GM18868 (cell line): ENCODE results near the gene ADA.
A peak's percentile ranks its signal among the peaks of the same experiment; 100 is the strongest.
"Not testable (repeated sequence)": the region's sequence is repeated elsewhere in the genome, so short reads cannot be mapped to it uniquely, and the experiment has no call there.

Experiments
- ATAC-seq: cut with Tn5 transposase; IDR thresholded peaks from one replicate; pipeline ENCODE4 v1.9.1; 2021; ENCODE audit warnings: mild to moderate bottlenecking, moderate library complexity; ENCODE audit not compliant: unreplicated experiment

ADA gene

GRCh38 chr20:44678990-44679611, 27.6 kb upstream of the ADA start:
- no peak for ATAC-seq

- no peak for ATAC-seq
These were observed 26.7 kb upstream of the ADA start for GRCh38 chr20:44678242-44678641.

GRCh38 chr20:44672318-44672902, 20.9 kb upstream of the ADA start:
- ATAC-seq = not testable (repeated sequence)

GRCh38 chr20:44671541-44671940, 20.0 kb upstream of the ADA start:
- ATAC-seq = not testable (repeated sequence)

- ATAC-seq = not testable (repeated sequence)
These were observed 19.4 kb upstream of the ADA start for GRCh38 chr20:44670851-44671250.

GRCh38 chr20:44666066-44666465, 14.6 kb upstream of the ADA start:
- no peak for ATAC-seq

- no peak for ATAC-seq
These were observed 12.6 kb upstream of the ADA start for GRCh38 chr20:44664131-44664530.

- no peak for ATAC-seq
These were observed 10.8 kb upstream of the ADA start for GRCh38 chr20:44662261-44662660.

GRCh38 chr20:44660581-44660980, 9.1 kb upstream of the ADA start:
- ATAC-seq = no peak

GRCh38 chr20:44659931-44660330, 8.4 kb upstream of the ADA start:
- ATAC-seq = no peak

- no peak for ATAC-seq
These were observed 7.3 kb upstream of the ADA start for GRCh38 chr20:44658810-44659209.

- no peak for ATAC-seq
These were observed 6.4 kb upstream of the ADA start for GRCh38 chr20:44657875-44658274.

- ATAC-seq = no peak
These were observed 4.9 kb upstream of the ADA start for GRCh38 chr20:44656448-44656847.

GRCh38 chr20:44654210-44654609, 2.7 kb upstream of the ADA start:
- not testable (repeated sequence) for ATAC-seq

GRCh38 chr20:44653546-44653945, 2.0 kb upstream of the ADA start:
- no peak for ATAC-seq

GRCh38 chr20:44651434-44651683, 140 bp downstream of the ADA start:
- ATAC-seq = no peak

- no peak for ATAC-seq
These were observed 597 bp downstream of the ADA start for GRCh38 chr20:44650771-44651433.

GRCh38 chr20:44649976-44650375, 1.5 kb downstream of the ADA start:
- ATAC-seq = no peak

- ATAC-seq = no peak
These were observed 2.4 kb downstream of the ADA start for GRCh38 chr20:44649126-44649525.

GRCh38 chr20:44648579-44648978, 2.9 kb downstream of the ADA start:
- no peak for ATAC-seq

GRCh38 chr20:44648068-44648467, 3.4 kb downstream of the ADA start:
- ATAC-seq = no peak

- peak; percentile 47 for ATAC-seq
These were observed 4.7 kb downstream of the ADA start for GRCh38 chr20:44646641-44647274.
